Transverse colon (tissue), 4 donors: Measurements from ENCODE around the gene PLPP3. TPM values are rescaled to one million over a fixed set of nuclear protein-coding genes. Genes with fewer than 3 reads are reported as not detected.
A peak's percentile ranks its signal among the peaks of the same experiment; 100 is the strongest.

Experiments used
- DNase-seq: peaks from one replicate; pipeline ENCODE4 v3.0.0-alpha.2; 2019
- H3K27ac ChIP-seq, 4 donors: fragments of 200-600 bp; sonication (generic); 2 replicates each; pipeline ENCODE4 v1.5.1; 2016 to 2018; ENCODE audit warnings: inconsistent platforms in 4 of 4
- H3K27me3 ChIP-seq: fragments of 200-600 bp; sonication (generic); 2 replicates; pipeline ENCODE4 v1.5.1; 2017; ENCODE audit warnings: inconsistent platforms
- H3K36me3 ChIP-seq, 4 donors: fragments of 200-600 bp; sonication (generic); 2 replicates each; pipeline ENCODE4 v1.5.1; 2017 to 2019; ENCODE audit warnings: inconsistent platforms in 4 of 4
- H3K4me1 ChIP-seq, 4 donors: fragments of 200-600 bp; sonication (generic); 2 replicates each; pipeline ENCODE4 v1.5.1; 2017 to 2020; ENCODE audit warnings: inconsistent platforms in 4 of 4
- H3K4me3 ChIP-seq, 4 donors: fragments of 200-600 bp; sonication (generic); 1 replicate in 1 of 4; 2 replicates in 3 of 4; pipeline versions ENCODE4 v1.5.1 to v1.6.1; 2017 to 2019; ENCODE audit warnings: inconsistent platforms in 4 of 4
- H3K9me3 ChIP-seq, 2 donors: fragments of 200-600 bp; sonication (generic); 2 replicates each; pipeline ENCODE4 v1.5.1; 2017 to 2019; ENCODE audit warnings: inconsistent platforms in 2 of 2
- CTCF ChIP-seq, 5 experiments: fragments of 200-600 bp in 3 of 5; fragments of 450-650 bp in 2 of 5; sonication (generic) in 3 of 5; IDR thresholded peaks; 1 replicate in 2 of 5; 2 replicates in 3 of 5; pipeline ENCODE4 v1.5.1; 2016 to 2017; ENCODE audit warnings: antibody characterized with exemption in 5 of 5, inconsistent platforms in 3 of 5, mild to moderate bottlenecking in 2 of 5, moderate library complexity in 1 of 5
- EP300 ChIP-seq: sonication (generic); formaldehyde crosslinking; IDR thresholded peaks from one replicate; pipeline ENCODE4 v1.6.1; 2017; ENCODE audit warnings: antibody characterized with exemption, low read depth
- POLR2A ChIP-seq: fragments of 450-650 bp; IDR thresholded peaks from one replicate; pipeline ENCODE4 v1.6.1; 2016; ENCODE audit warnings: antibody characterized with exemption, mild to moderate bottlenecking, moderate library complexity
- POLR2AphosphoS5 ChIP-seq, 3 donors: sonication (generic); formaldehyde crosslinking; IDR thresholded peaks; one replicate each; pipeline ENCODE4 v1.6.1; 2016; ENCODE audit warnings: antibody characterized with exemption in 3 of 3
- WGBS, 2 donors: methylation state at CpG; one replicate each; pipeline ENCODE4 v1.1.5; 2018; ENCODE audit warnings: low coverage in 1 of 2; 5-methylcytosine and 5-hydroxymethylcytosine counted together
- in situ Hi-C, 4 donors: fragments of 200-750 bp; cut with MboI; loops; one replicate each; pipeline versions ENCODE4 v1.15.0 to v1.15.1; 2017; ENCODE audit warnings: low sequenced_read_pairs in 3 of 4, low pct_ligation_motif_present in 1 of 4, low pct_unique_long_range_greater_than_20kb in 1 of 4
- intact Hi-C: fragments of 100-400 bp; cut with DNase I; formaldehyde crosslinking; loops from one replicate; pipeline ENCODE4 v1.15.1; 2023; ENCODE audit warnings: low total_unique reads
- total RNA-seq, 4 donors: library from RNA; depleted of rRNA; stranded (reverse); fragments of >200 nt; gene quantifications; one replicate each; pipeline ENCODE4 v1.1.0, GENCODE V29; 2016

Gene PLPP3
- total RNA-seq, 4 donors from 2014 or later, result 51.2 to 75.1 (median 63.3) TPM

DNA sequence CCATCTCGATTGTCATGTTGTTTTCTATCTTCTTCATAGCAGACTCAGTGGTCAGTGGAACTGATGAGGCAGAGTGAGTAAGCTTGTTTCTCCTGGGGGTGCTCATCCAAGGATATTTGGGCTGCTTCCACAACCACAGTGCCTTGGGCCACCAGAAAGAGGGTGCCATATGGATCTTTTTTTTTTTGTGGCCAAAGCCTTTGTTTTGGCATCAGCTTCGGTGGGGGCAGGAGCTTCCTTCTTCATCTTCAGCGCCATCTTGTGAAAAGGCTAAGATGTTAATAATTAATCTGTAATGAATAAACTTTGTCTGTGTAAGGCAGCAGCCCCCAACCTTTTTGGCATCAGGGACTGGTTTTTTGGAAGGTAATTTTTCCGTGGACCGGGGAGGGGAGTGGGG, 6.6 kb upstream of the PLPP3 start:
- in situ Hi-C loops (loop anchor here (10.0 to 25.0 kb wide), 8 partner anchors 171 to 1449 kb away; no protein-coding TSS in a partner anchor), intact Hi-C loops (loop anchor here (10.0 kb wide), 1 partner anchor 1211 kb away; no protein-coding TSS in a partner anchor)
- no peak overlapping the region for H3K27ac ChIP-seq
- 69 to 80% methylated on average over 5 of the region's 5 CpGs for WGBS, 2 donors
- no peaks in the 10 kb centered on the region for H3K27me3 ChIP-seq
- DNase-seq, result no peak
- TF ChIP-seq POLR2AphosphoS5 (IDR thresholded peaks at IDR 0.05), result no peak
- H3K4me1 ChIP-seq, result peaks cover 0 to 3% (median 1%) of the 10 kb centered on the region in 4 donors
- H3K9me3 ChIP-seq, result no peaks in the 10 kb centered on the region
- H3K36me3 ChIP-seq, result no peaks in the 10 kb centered on the region
- no peak overlapping the region for H3K4me3 ChIP-seq

GRCh38 chr1:56584910-56585528, 5.7 kb upstream of the PLPP3 start:
- no peak for DNase-seq
- H3K9me3 ChIP-seq, result no peaks in the 10 kb centered on the region
- TF ChIP-seq EP300, result no peak
- peak; percentile 71 to 90 (median 85) for TF ChIP-seq CTCF (IDR thresholded peaks at IDR 0.05)
- H3K27me3 ChIP-seq, result no peaks in the 10 kb centered on the region
- H3K27ac ChIP-seq, result no peak overlapping the region
- intact Hi-C loops, result loop anchor here (10.0 kb wide), 1 partner anchor 1210 kb away; no protein-coding TSS in a partner anchor
- H3K4me1 ChIP-seq, result peaks cover 0 to 4% (median 2%) of the 10 kb centered on the region in 4 donors
- in situ Hi-C loops, result loop anchor here (10.0 to 25.0 kb wide), 8 partner anchors 170 to 1448 kb away; no protein-coding TSS in a partner anchor
- H3K36me3 ChIP-seq, result no peaks in the 10 kb centered on the region
- 23 to 27% methylated on average over 5 of the region's 5 CpGs for WGBS, 2 donors
- no peak overlapping the region for H3K4me3 ChIP-seq

GRCh38 chr1:56583957-56584468, 4.7 kb upstream of the PLPP3 start:
- no peak overlapping the region for H3K27ac ChIP-seq
- WGBS, 2 donors, result 53 to 74% methylated on average over 2 of the region's 2 CpGs
- no peaks in the 10 kb centered on the region for H3K9me3 ChIP-seq
- intact Hi-C loops, result loop anchor here (2.0 to 10.0 kb wide), 2 partner anchors 1209 to 1299 kb away; no protein-coding TSS in a partner anchor
- H3K4me1 ChIP-seq, result peaks cover 0 to 8% (median 6%) of the 10 kb centered on the region in 4 donors
- in situ Hi-C loops, result loop anchor here (10.0 to 25.0 kb wide), 8 partner anchors 169 to 1447 kb away; no protein-coding TSS in a partner anchor
- H3K36me3 ChIP-seq, result no peaks in the 10 kb centered on the region
- DNase-seq, result no peak
- H3K4me3 ChIP-seq, result no peak overlapping the region
- H3K27me3 ChIP-seq, result no peaks in the 10 kb centered on the region
- TF ChIP-seq POLR2A, result no peak
- no peak for TF ChIP-seq POLR2AphosphoS5 (IDR thresholded peaks at IDR 0.05)
- no peak for TF ChIP-seq EP300
- TF ChIP-seq CTCF (IDR thresholded peaks at IDR 0.05), result no peak

- DNase-seq, result no peak
- 94 to 100% methylated on average over 6 to 10 of the region's 10 CpGs for WGBS, 2 donors
- in situ Hi-C loops, result loop anchor here (10.0 to 25.0 kb wide), 8 partner anchors 166 to 1443 kb away; no protein-coding TSS in a partner anchor
- no peak for TF ChIP-seq POLR2A
- TF ChIP-seq EP300, result no peak
- TF ChIP-seq CTCF (IDR thresholded peaks at IDR 0.05), result no peak
- no peak for TF ChIP-seq POLR2AphosphoS5 (IDR thresholded peaks at IDR 0.05)
- Histone ChIP-seq H3K9me3 (no peaks in the 10 kb centered on the region), H3K27me3 (no peaks in the 10 kb centered on the region), H3K27ac (no peak overlapping the region), H3K36me3 (no peaks in the 10 kb centered on the region), H3K4me1 (peaks cover 0 to 28% (median 23%) of the 10 kb centered on the region in 4 donors), H3K4me3 (no peak overlapping the region)
- intact Hi-C loops, result loop anchor here (10.0 kb wide), 1 partner anchor 1206 kb away; no protein-coding TSS in a partner anchor
Measured at GRCh38 chr1:56580771-56581170, 1.4 kb upstream of the PLPP3 start.
